Body of pancreas (tissue), 4 donors: ENCODE results near the gene SLC16A8. TPM values are rescaled to one million over a fixed set of nuclear protein-coding genes. Genes with fewer than 3 reads are reported as not detected.

Source experiments
- ATAC-seq: fragments of 150-250 bp; one replicate; pipeline ENCODE4 v1.9.1; 2016
- DNase-seq, 4 donors: peaks; one replicate each; pipeline ENCODE4 v3.0.0-alpha.2; 2019
- H3K27ac ChIP-seq, 4 donors: fragments of 200-600 bp; sonication (generic); 1 replicate in 3 of 4; 2 replicates in 1 of 4; pipeline versions ENCODE4 v1.5.1 to v1.6.1; 2016 to 2019; ENCODE audit warnings: mild to moderate bottlenecking in 1 of 4, mixed read lengths in 1 of 4, moderate library complexity in 1 of 4
- H3K27me3 ChIP-seq, 2 donors: fragments of 200-600 bp; sonication (generic); one replicate each; pipeline ENCODE4 v1.6.0; 2016; ENCODE audit warnings: mild to moderate bottlenecking in 1 of 2
- H3K36me3 ChIP-seq, 2 donors: fragments of 200-600 bp; sonication (generic); replicated peaks in 1 of 2; 2 replicates each; pipeline ENCODE4 v1.5.1; 2016; ENCODE audit warnings: low read depth in 2 of 2; ENCODE audit not compliant: insufficient read depth in 1 of 2
- H3K4me1 ChIP-seq: fragments of 200-600 bp; sonication (generic); one replicate; pipeline ENCODE4 v1.6.0; 2016
- H3K4me3 ChIP-seq, 2 donors: fragments of 200-600 bp; sonication (generic); 1 replicate in 1 of 2; 2 replicates in 1 of 2; pipeline ENCODE4 v1.5.1; 2016 to 2019
- H3K9me3 ChIP-seq, 3 donors: fragments of 200-600 bp; sonication (generic); 1 replicate in 2 of 3; 2 replicates in 1 of 3; pipeline ENCODE4 v1.5.1; 2016
- CTCF ChIP-seq, 7 experiments: fragments of 450-650 bp in 4 of 7; fragments of 200-600 bp in 3 of 7; sonication (generic) in 3 of 7; IDR thresholded peaks; one replicate each; pipeline ENCODE4 v1.5.1; 2016 to 2019; ENCODE audit warnings: antibody characterized with exemption in 7 of 7
- POLR2A ChIP-seq, 3 donors: fragments of 450-650 bp; IDR thresholded peaks; one replicate each; pipeline ENCODE4 v1.6.1; 2016; ENCODE audit warnings: antibody characterized with exemption in 3 of 3, mild to moderate bottlenecking in 2 of 3
- WGBS, 2 donors: methylation state at CpG; one replicate each; pipeline ENCODE4 v1.1.5; 2017; 5-methylcytosine and 5-hydroxymethylcytosine counted together
- intact Hi-C: fragments of 100-400 bp; cut with DNase I; formaldehyde crosslinking; loops from one replicate; pipeline ENCODE4 v1.15.1; 2023
- total RNA-seq, 2 donors: library from RNA; depleted of rRNA; stranded (reverse); fragments of >200 nt; gene quantifications; one replicate each; pipeline ENCODE4 v1.1.0, GENCODE V29; 2016

SLC16A8 gene
- total RNA-seq, 2 donors from 2014 or later: not detected

GRCh38 chr22:38032681-38033521 is 51.1 kb downstream of the SLC16A8 start:
- no peak for ATAC-seq
- no peak overlapping the region for H3K4me3 ChIP-seq
- intact Hi-C loops: no loop called here

GRCh38 chr22:38031491-38031890 is 52.5 kb downstream of the SLC16A8 start:
- H3K27ac ChIP-seq: no peak overlapping the region

More at GRCh38 chr22:38032681-38033521, 51.1 kb downstream of the SLC16A8 start:
- Histone ChIP-seq H3K36me3 (no peaks in the 10 kb centered on the region), H3K4me1 (peaks cover 18% of the 10 kb centered on the region), H3K27me3 (no peaks in the 10 kb centered on the region), H3K27ac (peak overlapping the region in 1 of 4 donors; percentile 59), H3K9me3 (no peaks in the 10 kb centered on the region)
- 77 to 87% methylated on average over 16 to 19 of the region's 19 CpGs for WGBS, 2 donors
- TF ChIP-seq POLR2A (IDR thresholded peaks at IDR 0.05) (no peak), CTCF (IDR thresholded peaks at IDR 0.05) (no peak)
- DNase-seq: peak in 2 of 4 donors; percentile 24 to 39

GRCh38 chr22:38030311-38031133 is 53.5 kb downstream of the SLC16A8 start:
- Histone ChIP-seq H3K27ac (no peak overlapping the region), H3K9me3 (no peaks in the 10 kb centered on the region), H3K4me1 (peaks cover 18% of the 10 kb centered on the region), H3K36me3 (no peaks in the 10 kb centered on the region), H3K27me3 (no peaks in the 10 kb centered on the region), H3K4me3 (no peak overlapping the region)
- DNase-seq (no peak), ATAC-seq (no peak)
- TF ChIP-seq CTCF (IDR thresholded peaks at IDR 0.05) (no peak), POLR2A (IDR thresholded peaks at IDR 0.05) (no peak)
- 73 to 80% methylated on average over 9 to 14 of the region's 16 CpGs for WGBS, 2 donors
- intact Hi-C loops: no loop called here

More at GRCh38 chr22:38031491-38031890, 52.5 kb downstream of the SLC16A8 start:
- no peaks in the 10 kb centered on the region for H3K27me3 ChIP-seq
- DNase-seq (no peak), ATAC-seq (no peak)
- 72 to 86% methylated on average over 6 to 12 of the region's 12 CpGs for WGBS, 2 donors
- H3K9me3 ChIP-seq: no peaks in the 10 kb centered on the region
- H3K36me3 ChIP-seq: no peaks in the 10 kb centered on the region
- intact Hi-C loops: no loop called here
- peaks cover 18% of the 10 kb centered on the region for H3K4me1 ChIP-seq
- H3K4me3 ChIP-seq: no peak overlapping the region
- TF ChIP-seq CTCF (IDR thresholded peaks at IDR 0.05): no peak
- no peak for TF ChIP-seq POLR2A (IDR thresholded peaks at IDR 0.05)

- no peak overlapping the region for H3K4me3 ChIP-seq
- H3K4me1 ChIP-seq: peaks cover 18% of the 10 kb centered on the region
- 71 to 72% methylated on average over 4 to 5 of the region's 5 CpGs for WGBS, 2 donors
- no peaks in the 10 kb centered on the region for H3K9me3 ChIP-seq
- no peak overlapping the region for H3K27ac ChIP-seq
- ATAC-seq: no peak
- intact Hi-C loops: no loop called here
- DNase-seq: no peak
- H3K36me3 ChIP-seq: no peaks in the 10 kb centered on the region
- H3K27me3 ChIP-seq: no peaks in the 10 kb centered on the region
- no peak for TF ChIP-seq POLR2A (IDR thresholded peaks at IDR 0.05)
- no peak for TF ChIP-seq CTCF (IDR thresholded peaks at IDR 0.05)
Measured at GRCh38 chr22:38029901-38030300, 54.1 kb downstream of the SLC16A8 start.
